GM19238 (cell line): ENCODE data around the gene EFCC1.

Experiments
- DNase-seq: peaks from one replicate; pipeline ENCODE4 v3.0.0; 2011; ENCODE audit warnings: low spot score; ENCODE audit not compliant: insufficient read length

The EFCC1 gene

DNA sequence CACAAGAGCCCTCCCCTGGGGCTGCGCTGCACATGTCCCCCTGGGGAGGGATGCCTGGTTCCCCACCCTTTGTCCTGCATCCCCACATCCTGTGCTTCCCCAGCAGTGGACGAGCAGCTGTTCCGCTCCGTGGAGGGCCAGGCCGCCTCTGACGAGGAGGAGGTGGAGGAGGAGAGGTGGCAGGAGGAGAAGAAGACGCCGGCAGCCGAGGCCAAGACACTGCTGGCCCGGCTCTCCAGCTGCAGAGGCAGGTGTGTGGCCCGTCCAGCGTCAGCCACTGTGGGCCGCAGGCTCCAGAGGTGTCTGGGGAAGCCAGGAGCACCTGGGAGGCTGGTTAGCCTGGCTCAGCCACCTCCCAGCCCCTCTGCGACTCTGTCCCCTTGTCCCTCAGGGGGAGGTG is 31.6 kb downstream of the EFCC1 start:
- DNase-seq = no peak

- DNase-seq = no peak
Observed at GRCh38 chr3:129033151-129033550, 32.0 kb downstream of the EFCC1 start.

DNA sequence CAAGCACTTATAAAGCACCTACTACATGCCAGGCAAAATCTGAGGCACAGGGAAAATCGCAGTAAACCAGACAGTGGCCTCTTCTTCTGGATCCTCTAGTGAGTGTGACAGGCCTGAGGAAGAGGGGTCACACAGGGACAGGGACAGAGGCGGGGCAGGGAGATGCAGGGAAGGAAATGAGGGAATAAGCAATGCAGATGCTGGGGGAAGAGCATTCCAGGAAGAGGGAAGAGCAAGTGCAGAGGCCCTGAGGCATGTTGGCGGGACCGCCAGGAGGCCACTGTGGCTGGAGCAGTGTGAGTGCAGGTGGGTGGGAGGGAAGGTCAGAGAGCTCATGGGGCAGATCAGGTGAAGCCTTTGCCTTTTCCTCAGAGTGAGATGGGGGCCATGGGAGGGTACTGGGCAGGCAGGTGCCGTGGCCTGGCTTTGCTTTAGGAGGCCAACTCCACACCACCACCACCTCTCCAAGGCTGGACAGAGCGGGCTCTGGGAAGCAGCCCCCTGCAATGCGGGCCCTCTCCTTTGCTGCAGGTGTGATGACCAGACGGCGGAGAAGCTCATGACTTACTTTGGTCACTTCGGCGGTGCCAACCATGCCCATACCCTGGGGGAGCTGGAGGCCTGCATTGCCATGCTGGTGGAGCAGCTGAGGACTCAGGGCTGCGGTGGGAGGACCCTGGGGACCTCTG is 32.7 kb downstream of the EFCC1 start:
- DNase-seq = no peak

GRCh38 chr3:129034642-129035041 is 33.5 kb downstream of the EFCC1 start:
- no peak for DNase-seq

- DNase-seq = no peak
Observed at GRCh38 chr3:129035360-129036221, 34.5 kb downstream of the EFCC1 start.

GRCh38 chr3:129036222-129037092 is 35.4 kb downstream of the EFCC1 start:
- DNase-seq = no peak

GRCh38 chr3:129037093-129037419 is 36.0 kb downstream of the EFCC1 start:
- DNase-seq = no peak

- no peak for DNase-seq
Observed at GRCh38 chr3:129038121-129038855, 37.2 kb downstream of the EFCC1 start.

DNA sequence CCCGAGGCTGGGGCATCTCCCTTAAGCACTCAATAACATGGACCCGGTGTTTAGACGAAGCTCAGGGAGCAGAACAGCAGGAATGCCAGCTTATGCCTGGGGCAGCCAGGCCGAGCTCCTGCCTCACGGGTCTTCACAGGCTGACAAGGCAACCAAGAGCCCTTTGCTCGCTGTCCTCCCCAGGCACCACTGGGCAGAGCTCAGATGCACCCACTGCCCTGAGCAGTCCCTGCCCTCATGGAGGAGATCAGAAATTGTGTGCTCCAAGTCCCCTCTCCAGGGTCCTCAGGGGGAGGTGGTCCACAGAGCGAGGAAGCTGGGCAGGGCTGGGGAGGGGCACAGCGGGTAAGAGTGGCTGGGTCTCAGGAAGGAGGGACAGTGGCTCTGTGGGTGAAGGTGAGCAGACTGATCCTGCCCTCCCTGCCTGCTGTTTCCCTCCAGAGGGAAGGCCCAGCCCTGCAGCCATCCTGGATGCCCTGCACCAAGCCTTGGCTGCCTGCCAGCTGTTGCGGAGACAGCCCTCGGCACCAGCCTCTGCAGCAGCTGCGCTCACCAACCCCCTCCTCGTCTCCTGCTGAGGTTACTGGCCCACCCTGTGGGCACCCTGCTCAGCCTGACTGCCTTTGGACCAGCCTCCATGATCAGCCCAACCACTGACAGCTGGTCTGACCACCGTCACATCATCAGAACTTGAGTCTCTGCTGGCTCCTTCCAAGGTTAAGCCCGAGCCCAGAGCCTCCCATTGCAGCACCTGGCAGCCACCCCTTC is 38.4 kb downstream of the EFCC1 start:
- no peak for DNase-seq

DNA sequence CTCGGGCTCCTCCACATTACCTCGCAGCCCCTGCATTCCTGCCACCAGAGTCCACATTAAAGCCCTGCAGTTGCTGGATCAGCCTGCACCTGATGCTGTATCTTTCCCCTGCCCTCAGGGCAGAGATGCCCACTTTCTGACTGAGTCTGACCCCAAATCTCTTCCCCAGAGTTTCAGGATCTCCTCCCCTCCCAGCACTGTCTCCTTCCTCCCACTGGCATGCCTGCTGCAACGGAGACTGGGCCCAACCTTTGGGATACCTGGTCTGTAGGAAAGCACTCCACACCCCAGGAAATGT is 38.9 kb downstream of the EFCC1 start:
- DNase-seq = no peak

- DNase-seq = no peak
Observed at GRCh38 chr3:129040579-129041300, 39.6 kb downstream of the EFCC1 start.

DNA sequence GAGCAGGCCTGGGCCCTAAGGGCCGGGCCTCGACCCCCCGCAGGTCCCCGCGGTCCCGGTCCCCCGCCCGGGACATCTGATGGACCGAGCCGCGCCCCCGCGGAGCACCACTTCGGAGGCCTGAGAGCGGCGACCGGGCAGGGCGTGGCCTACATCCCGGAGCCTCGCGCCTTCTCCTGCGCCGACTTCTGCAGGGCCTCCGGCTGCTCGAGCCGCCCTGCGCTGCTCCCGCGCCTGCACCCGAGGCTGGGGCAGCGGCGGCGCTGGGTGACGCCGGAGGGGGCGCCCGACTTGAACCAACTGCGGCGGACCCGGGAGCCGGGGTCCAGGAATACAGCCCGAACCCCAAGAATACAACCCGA is 44.6 kb downstream of the EFCC1 start:
- DNase-seq = no peak

DNA sequence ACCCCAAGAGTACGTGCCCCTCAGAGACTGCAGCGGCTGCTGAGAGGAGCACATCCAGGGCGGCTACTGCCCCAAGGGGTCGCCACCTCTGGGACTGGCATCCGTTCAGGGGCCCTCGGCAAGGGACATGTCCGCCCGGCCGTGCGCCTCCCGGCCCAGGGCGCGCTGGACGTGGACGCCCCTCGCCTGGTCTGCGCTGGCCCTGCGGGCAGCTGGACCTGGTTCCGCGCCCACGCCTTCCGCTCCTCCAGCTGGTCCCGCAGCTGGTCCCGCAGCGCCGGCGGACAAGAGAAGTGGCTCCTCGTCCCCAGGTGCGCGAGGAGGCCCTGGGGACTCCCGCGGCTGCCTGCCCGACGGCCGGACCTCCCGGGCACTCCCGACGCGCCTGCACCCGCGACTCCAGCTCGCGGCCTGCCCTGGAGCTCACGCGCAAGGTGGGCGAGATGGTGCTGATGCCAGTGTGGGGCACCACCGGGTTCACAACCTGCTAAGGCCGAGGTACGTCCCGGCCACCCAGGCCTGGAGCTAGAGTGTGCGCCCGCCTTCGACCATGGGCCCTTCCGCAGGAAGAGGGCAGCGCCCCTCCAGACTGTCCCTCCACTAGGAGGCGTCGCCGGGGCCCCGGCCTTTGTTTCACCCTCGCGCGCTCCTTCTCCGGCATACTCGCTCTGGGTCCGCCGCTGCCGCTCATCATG is 45.1 kb downstream of the EFCC1 start:
- DNase-seq = no peak

DNA sequence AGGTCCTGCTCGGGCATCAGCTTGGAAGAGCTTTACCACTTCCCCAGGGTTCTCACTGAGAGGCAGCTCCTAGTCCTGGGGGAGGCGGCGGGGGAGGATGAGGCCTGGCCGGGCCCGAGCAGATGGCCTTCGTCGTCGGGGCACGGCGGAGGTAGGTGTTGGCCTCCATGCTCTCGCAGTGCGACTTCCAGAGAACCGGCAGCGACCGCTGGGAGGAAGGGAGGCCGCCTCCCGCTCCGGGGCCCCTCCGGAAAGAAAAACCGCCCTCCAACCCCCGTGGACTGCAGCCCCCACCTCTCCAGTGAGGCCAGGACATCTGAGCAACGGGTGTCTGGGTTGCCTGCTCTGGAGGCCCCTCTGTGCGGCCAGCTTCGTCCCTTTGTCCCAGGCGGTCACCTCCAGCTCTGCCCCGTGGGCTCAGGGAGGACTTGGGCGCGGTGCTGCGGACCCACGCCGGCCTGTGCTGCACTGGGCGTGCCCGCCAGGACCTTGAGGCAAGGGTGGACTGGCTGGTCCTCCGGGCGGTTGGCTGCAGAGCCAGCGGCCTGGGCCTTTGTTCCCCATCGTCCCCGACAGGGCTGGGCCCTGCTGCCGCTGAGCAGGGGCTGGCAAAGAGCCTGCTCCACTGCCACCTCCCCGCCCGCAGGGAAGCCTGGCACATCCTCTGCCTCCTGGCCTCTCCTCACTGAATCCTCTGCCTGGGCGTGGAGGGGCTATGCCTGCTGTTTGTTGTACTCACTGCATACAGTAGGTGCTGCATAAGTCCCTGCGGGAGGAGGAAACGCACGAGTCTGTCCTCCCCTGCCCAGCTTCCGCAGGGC is 45.8 kb downstream of the EFCC1 start:
- DNase-seq = no peak

- DNase-seq = no peak
Observed at GRCh38 chr3:129047553-129047839, 46.4 kb downstream of the EFCC1 start.

GRCh38 chr3:129050556-129051295 is 49.6 kb downstream of the EFCC1 start:
- DNase-seq = no peak

GRCh38 chr3:129051871-129052340 is 50.8 kb downstream of the EFCC1 start:
- DNase-seq = no peak

DNA sequence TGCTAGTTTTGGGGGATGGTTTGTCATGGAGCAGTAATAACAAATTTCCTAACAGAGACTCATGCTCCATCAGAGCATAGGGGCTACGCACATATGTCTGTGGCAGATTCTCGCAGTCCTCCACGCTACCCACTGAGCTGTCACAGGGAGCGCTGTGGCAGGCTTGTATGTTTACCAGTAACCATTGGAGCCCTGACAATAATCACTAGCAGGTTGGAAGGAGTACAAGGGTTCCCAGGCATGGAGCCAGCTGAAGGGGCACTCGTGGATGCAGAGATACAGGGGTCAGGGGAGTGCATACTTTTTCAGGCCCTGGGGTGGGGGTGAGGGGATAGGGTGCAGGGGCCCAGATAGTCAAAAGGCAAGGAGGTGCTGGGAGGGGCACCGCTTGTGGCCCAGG is 51.6 kb downstream of the EFCC1 start:
- no peak for DNase-seq
